Measurements from ENCODE around the gene RNF150. TPM values are rescaled to one million over a fixed set of nuclear protein-coding genes. Genes with fewer than 3 reads are reported as not detected.

The RNF150 gene
- total and polyA plus RNA-seq, 12 donors, result 10.8 to 131 (median 93.3) TPM

- DNase-seq, result no peak
- no peak for ATAC-seq
- Histone ChIP-seq H3K36me3 (peaks cover 0 to 12% (median 0%) of the 10 kb centered on the region in 9 donors), H3K4me1 (peaks cover 5 to 56% (median 25%) of the 10 kb centered on the region in 9 donors), H3K27me3 (no peaks in the 10 kb centered on the region), H3K4me3 (no peak overlapping the region), H3K9me3 (no peaks in the 10 kb centered on the region), H3K27ac (no peak overlapping the region)
- WGBS, 2 donors, result 52 to 61% methylated on average over 2 of the region's 2 CpGs
- intact Hi-C loops (cut with DNase I), result no loop called here
- TF ChIP-seq, protein P1, sequence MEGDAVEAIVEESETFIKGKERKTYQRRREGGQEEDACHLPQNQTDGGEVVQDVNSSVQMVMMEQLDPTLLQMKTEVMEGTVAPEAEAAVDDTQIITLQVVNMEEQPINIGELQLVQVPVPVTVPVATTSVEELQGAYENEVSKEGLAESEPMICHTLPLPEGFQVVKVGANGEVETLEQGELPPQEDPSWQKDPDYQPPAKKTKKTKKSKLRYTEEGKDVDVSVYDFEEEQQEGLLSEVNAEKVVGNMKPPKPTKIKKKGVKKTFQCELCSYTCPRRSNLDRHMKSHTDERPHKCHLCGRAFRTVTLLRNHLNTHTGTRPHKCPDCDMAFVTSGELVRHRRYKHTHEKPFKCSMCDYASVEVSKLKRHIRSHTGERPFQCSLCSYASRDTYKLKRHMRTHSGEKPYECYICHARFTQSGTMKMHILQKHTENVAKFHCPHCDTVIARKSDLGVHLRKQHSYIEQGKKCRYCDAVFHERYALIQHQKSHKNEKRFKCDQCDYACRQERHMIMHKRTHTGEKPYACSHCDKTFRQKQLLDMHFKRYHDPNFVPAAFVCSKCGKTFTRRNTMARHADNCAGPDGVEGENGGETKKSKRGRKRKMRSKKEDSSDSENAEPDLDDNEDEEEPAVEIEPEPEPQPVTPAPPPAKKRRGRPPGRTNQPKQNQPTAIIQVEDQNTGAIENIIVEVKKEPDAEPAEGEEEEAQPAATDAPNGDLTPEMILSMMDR (IDR thresholded peaks at IDR 0.05), result no peak
Measured at GRCh38 chr4:140944572-140944971, 188.7 kb downstream of the RNF150 start.

GRCh38 chr4:140944199-140944515, 189.1 kb downstream of the RNF150 start:
- peaks cover 5 to 56% (median 25%) of the 10 kb centered on the region in 9 donors for H3K4me1 ChIP-seq
- intact Hi-C loops (cut with DNase I), result no loop called here

GRCh38 chr4:140943486-140944198, 189.6 kb downstream of the RNF150 start:
- Histone ChIP-seq H3K36me3 (peaks cover 0 to 12% (median 0%) of the 10 kb centered on the region in 9 donors), H3K4me3 (no peak overlapping the region), H3K4me1 (peaks cover 5 to 59% (median 26%) of the 10 kb centered on the region in 9 donors), H3K27ac (no peak overlapping the region), H3K9me3 (no peaks in the 10 kb centered on the region), H3K27me3 (no peaks in the 10 kb centered on the region)
- no peak for DNase-seq
- intact Hi-C loops (cut with DNase I), result no loop called here
- TF ChIP-seq, protein P1 (IDR thresholded peaks at IDR 0.05), result no peak
- ATAC-seq, result no peak
- 33 to 38% methylated on average over 3 of the region's 3 CpGs for WGBS, 2 donors

More at GRCh38 chr4:140944199-140944515, 189.1 kb downstream of the RNF150 start:
- TF ChIP-seq, protein P1 (IDR thresholded peaks at IDR 0.05), result no peak
- Histone ChIP-seq H3K27ac (no peak overlapping the region), H3K4me3 (no peak overlapping the region), H3K27me3 (no peaks in the 10 kb centered on the region), H3K36me3 (peaks cover 0 to 12% (median 0%) of the 10 kb centered on the region in 9 donors), H3K9me3 (no peaks in the 10 kb centered on the region)
- ATAC-seq, result no peak
- 75% methylated on average over 2 of the region's 2 CpGs for whole genome bisulfite sequencing, 2 donors
- no peak for DNase-seq

- Histone ChIP-seq H3K4me3 (no peak overlapping the region), H3K27me3 (no peaks in the 10 kb centered on the region), H3K27ac (peak overlapping the region in 8 of 10 donors; percentile 2 to 62 (median 47)), H3K4me1 (peaks cover 5 to 67% (median 39%) of the 10 kb centered on the region in 9 donors), H3K36me3 (no peaks in the 10 kb centered on the region), H3K9me3 (no peaks in the 10 kb centered on the region)
- 46 to 58% methylated on average over 2 of the region's 2 CpGs for WGBS, 2 donors
- ATAC-seq (peak in 6 of 8 donors; percentile 37 to 88 (median 66)), DNase-seq (no peak)
- TF ChIP-seq, protein P1 (IDR thresholded peaks at IDR 0.05), result no peak
- intact Hi-C loops (cut with DNase I), result no loop called here
Measured at GRCh38 chr4:140940589-140940988, 192.7 kb downstream of the RNF150 start.

All from heart right ventricle (tissue), 16 donors.